Epidermal melanocyte (primary cell): ENCODE data around the gene SLC8A3.

Experiments used
- DNase-seq: peaks from one replicate; pipeline ENCODE4 v3.0.0; 2011; ENCODE audit warnings: low spot score; ENCODE audit not compliant: insufficient read length

Gene SLC8A3

GRCh38 chr14:70002589-70003346, 186.0 kb downstream of the SLC8A3 start:
- DNase-seq: no peak

- DNase-seq: no peak
Observed at GRCh38 chr14:70000601-70001000, 188.2 kb downstream of the SLC8A3 start.

- DNase-seq: no peak
Observed at GRCh38 chr14:69999261-69999674, 189.5 kb downstream of the SLC8A3 start.

GRCh38 chr14:69997849-69998248, 190.9 kb downstream of the SLC8A3 start:
- DNase-seq: no peak

- no peak for DNase-seq
Observed at GRCh38 chr14:69996216-69996615, 192.5 kb downstream of the SLC8A3 start.
